Measurements from ENCODE around the gene DNASE1L1.

DNASE1L1 gene

DNA sequence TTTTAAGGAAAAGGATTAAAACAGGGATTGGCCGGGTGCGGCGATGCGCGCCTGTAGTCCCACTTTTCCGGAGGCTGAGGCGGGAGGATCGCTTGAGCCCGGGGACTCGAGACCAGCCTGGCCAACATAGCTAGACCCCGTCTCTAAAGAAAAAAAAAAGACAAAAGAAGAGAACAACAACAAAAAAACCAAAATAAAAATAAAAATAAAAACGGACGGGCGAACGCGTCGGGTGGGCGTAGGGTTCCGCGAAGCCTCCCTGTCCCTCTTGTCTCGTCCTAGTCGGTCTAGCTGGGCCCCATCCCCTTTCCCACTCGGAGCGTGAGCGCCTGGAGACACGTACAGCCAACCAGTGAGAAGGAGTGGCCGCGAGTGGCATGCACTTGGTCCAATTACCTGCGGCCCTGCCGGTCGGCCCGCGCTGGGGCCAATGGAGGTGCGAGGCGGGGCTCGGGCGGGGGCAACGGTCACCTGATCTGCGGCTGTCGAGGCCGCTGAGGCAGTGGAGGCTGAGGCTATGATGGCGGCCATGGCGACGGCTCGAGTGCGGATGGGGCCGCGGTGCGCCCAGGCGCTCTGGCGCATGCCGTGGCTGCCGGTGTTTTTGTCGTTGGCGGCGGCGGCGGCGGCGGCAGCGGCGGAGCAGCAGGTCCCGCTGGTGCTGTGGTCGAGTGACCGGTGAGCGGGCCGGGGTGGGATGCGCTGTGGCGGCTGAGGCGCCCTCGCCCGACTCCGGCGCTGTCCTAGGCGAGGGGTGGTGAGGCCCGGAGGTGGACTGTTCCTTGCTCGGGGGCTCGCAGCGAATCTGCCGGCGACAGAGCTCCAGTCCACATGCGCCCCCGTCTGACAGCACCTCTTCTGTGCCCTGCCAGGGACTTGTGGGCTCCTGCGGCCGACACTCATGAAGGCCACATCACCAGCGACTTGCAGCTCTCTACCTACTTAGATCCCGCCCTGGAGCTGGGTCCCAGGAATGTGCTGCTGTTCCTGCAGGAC is 19.4 kb upstream of the DNASE1L1 start, which contains the start of gene ATP6AP1:
Gene ATP6AP1, plus strand, starts transcription at position 502 of the 996 bp plus-strand sequence. Its CDS starts 16 bp downstream, at position 518.
- peak within 1 kb of the TSS; percentile 68 for H3K4me3 ChIP-seq (ENCODE audit: low read depth, low read length)
- ChIA-PET POLR2A (interaction anchor here (0.8 kb wide), 1 partner anchor 31 kb away, joined by 5 read pairs; the partner anchor contains the start of gene RPL10), CTCF (interaction anchor here (0.7 to 1.2 kb wide), 4 partner anchors 18 to 108 kb away, joined by 3 read pairs; no protein-coding TSS in a partner anchor)
- peak; percentile 41 for DNase-seq (ENCODE audit: low read depth, low spot score)
- TF ChIP-seq CTCF (IDR thresholded peaks at IDR 0.05; ENCODE audit: insufficient read depth, low read length, missing control alignments): no peak

GRCh38 chrX:154426916-154427770 is 18.1 kb upstream of the DNASE1L1 start:
- no peak for DNase-seq (ENCODE audit: low read depth, low spot score)
- H3K4me3 ChIP-seq (ENCODE audit: low read depth, low read length): no peak overlapping the region
- CTCF ChIA-PET: interaction anchor here (1.0 kb wide), 1 partner anchor 18 kb away, joined by 3 read pairs; no protein-coding TSS in a partner anchor
- TF ChIP-seq CTCF (IDR thresholded peaks at IDR 0.05; ENCODE audit: insufficient read depth, low read length, missing control alignments): no peak
- POLR2A ChIA-PET: no interaction called here

GRCh38 chrX:154420402-154420756 is 11.3 kb upstream of the DNASE1L1 start:
- POLR2A ChIA-PET: no interaction called here
- CTCF ChIA-PET: interaction anchor here (0.8 kb wide), 1 partner anchor 9 kb away, joined by 3 read pairs; no protein-coding TSS in a partner anchor
- TF ChIP-seq CTCF (IDR thresholded peaks at IDR 0.05; ENCODE audit: insufficient read depth, low read length, missing control alignments): no peak

GRCh38 chrX:154419688-154420401 is 10.8 kb upstream of the DNASE1L1 start:
- CTCF ChIA-PET: no interaction called here
- TF ChIP-seq CTCF (IDR thresholded peaks at IDR 0.05; ENCODE audit: insufficient read depth, low read length, missing control alignments): no peak
- no peak overlapping the region for H3K4me3 ChIP-seq (ENCODE audit: low read depth, low read length)
- DNase-seq (ENCODE audit: low read depth, low spot score): no peak
- POLR2A ChIA-PET: no interaction called here

More at GRCh38 chrX:154420402-154420756, 11.3 kb upstream of the DNASE1L1 start:
- no peak overlapping the region for H3K4me3 ChIP-seq (ENCODE audit: low read depth, low read length)
- no peak for DNase-seq (ENCODE audit: low read depth, low spot score)

DNA sequence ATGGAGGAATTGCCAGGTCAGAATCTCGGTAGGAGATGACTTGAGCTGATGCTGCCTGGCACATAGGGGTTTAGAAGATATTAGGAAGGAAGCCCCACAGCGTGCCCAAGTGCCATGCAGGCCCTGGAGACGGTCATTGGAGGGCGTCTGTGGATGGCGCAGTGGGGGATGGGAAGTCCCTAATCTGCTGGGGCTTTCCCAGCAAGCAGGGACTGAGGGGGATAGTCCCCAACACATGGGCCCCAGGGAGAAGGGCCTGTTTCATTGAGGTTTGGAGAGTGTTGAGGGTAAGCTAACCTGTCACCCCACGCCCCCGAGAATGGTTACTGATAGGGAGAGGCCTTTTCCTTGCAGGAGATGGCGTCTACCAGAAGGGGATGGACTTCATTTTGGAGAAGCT is 10.1 kb upstream of the DNASE1L1 start:
- POLR2A ChIA-PET: no interaction called here
- TF ChIP-seq CTCF (IDR thresholded peaks at IDR 0.05; ENCODE audit: insufficient read depth, low read length, missing control alignments): no peak
- DNase-seq (ENCODE audit: low read depth, low spot score): no peak
- H3K4me3 ChIP-seq (ENCODE audit: low read depth, low read length): no peak overlapping the region
- CTCF ChIA-PET: interaction anchor here (1.0 kb wide), 1 partner anchor 113 kb away, joined by 3 read pairs; no protein-coding TSS in a partner anchor

Data from AG04449 (cell line).